NB4 (cell line): ENCODE measurements around the gene NUTF2.

Experiments used
- CTCF ChIP-seq: IDR thresholded peaks from one replicate; pipeline ENCODE4 v1.5.1; 2012; ENCODE audit warnings: low read depth, low read length
- POLR2A ChIP-seq: IDR thresholded peaks from 2 replicates; pipeline ENCODE4 v1.6.1; 2011; ENCODE audit warnings: mild to moderate bottlenecking; ENCODE audit not compliant: insufficient read length; ENCODE audit errors: extremely low read depth

- TF ChIP-seq CTCF (peak; percentile 21), POLR2A (peak; percentile 2)
Measured at GRCh38 chr16:67842509-67843342, 4.0 kb upstream of the NUTF2 start.
